Inflammatory macrophage treated with lipopolysaccharide for 1 hour (primary cell): ENCODE measurements around the gene TGM6.
A peak's percentile ranks its signal among the peaks of the same experiment; 100 is the strongest.

Experiments
- DNase-seq, 2 donors: peaks; one replicate each; pipeline ENCODE4 v3.0.0-alpha.2; 2020 to 2022

TGM6 gene

GRCh38 chr20:2459981-2460751, 79.5 kb downstream of the TGM6 start:
- DNase-seq, result no peak

GRCh38 chr20:2460752-2461424, 80.2 kb downstream of the TGM6 start:
- DNase-seq, result no peak

DNA sequence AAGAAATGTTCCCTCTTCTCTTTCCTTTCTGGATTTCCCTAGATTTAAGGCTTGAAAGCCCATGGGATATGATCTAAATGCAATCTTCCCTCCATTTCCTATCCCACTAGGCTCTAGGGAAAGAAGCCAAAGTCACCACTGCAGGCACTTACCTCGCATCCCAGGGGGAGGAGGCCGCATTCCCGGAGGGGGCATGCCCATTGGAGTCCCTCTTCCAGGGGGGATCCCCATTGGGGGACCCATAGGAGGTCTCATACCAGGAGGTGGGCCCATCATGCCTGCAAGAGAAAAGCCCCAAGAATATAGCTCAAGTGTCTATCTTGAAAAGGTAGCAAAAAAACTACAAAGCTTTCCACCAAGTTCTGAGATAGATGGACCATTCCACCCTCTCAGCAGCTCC, 81.8 kb downstream of the TGM6 start:
- no peak for DNase-seq

DNA sequence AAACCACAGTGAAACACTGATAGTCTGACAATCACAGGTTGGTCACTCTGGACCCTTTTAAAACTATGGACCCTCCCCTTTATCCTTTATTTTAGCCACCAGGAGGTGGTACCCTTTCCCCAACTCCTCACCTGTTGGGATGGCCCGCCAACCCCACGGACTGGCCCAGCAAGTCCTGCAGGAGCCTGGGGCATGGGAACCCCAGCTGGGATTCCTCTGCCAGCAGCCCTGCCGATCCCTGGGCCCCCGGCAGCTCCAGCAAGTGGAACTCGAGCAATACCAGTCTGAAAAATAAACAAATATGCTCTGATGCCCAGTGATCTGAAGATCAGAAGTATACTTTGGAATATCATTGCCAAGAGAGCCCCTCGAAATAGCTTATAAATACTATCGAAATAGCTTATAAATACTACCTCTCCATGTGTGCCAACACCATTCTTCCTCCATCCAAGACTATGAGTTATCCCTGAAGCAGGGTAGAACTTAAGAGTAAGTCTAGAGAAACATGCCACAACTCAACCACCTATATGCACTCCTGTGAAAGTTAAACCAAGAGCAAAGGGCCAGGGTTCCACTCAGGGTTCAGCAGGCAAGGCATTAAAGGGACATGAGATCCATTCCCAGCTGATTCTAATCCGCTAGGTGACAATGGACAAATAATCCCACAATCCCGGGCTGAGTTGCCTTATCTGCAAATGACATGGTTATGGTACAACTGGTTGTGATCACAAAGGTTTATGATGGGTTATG, 83.1 kb downstream of the TGM6 start:
- no peak for DNase-seq

DNA sequence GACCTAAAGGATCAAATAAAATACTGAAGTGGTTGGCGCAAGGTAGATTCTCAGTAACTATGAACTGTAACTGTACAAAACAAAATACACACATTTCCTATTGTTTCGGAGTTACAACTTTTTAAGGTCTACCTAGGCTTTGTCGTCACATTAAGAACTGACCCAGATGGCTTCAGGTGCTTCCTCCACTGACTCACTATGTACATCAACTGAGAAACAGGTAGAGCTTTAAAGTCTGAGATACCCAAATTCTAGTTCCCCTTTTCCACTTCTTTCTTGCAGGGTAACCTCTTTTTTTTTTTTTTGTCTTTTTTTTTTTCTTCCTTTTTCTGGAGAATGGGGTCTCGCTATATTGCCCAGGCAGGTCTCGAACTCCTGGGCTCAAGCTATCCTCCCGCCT, 84.4 kb downstream of the TGM6 start:
- DNase-seq, result no peak

- DNase-seq, result no peak
These were observed 86.7 kb downstream of the TGM6 start for GRCh38 chr20:2467412-2467811.

DNA sequence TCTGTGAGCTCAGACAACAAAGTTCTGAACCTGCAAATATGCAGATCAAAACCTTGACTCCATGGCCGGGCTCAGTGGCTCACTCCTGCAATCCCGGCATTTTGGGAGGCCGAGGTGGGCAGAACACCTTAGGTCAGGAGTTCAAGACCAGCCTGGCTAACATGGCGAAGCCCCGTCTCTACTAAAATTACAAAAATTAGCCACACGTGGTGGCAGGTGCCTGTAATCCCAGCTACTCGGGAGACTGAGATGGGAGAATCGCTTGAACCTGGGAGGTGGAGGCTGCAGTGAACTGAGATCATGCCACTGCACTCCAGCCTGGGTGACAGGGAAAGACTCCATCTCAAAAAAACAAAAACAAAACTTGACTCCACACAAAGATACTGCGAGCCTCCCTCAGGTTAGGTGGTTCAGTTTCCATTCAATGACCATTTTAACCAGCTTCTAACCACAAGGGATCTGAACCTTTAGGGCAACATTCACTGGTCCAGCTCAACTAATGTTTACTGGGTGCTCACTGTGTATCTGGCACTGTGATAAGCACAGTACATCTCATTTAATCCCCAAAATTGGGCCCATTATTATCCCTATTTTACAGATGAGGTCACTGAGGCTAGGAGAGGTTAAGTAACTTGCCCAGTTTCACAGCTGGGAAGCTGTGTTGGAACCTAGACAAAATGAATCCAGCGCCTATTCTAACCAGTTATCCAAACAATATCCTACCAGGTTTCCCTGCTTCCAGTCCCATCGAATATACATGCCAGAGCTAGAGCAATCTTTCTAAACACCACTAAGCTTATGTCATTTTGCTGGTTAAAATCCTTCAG, 88.1 kb downstream of the TGM6 start:
- no peak for DNase-seq

DNA sequence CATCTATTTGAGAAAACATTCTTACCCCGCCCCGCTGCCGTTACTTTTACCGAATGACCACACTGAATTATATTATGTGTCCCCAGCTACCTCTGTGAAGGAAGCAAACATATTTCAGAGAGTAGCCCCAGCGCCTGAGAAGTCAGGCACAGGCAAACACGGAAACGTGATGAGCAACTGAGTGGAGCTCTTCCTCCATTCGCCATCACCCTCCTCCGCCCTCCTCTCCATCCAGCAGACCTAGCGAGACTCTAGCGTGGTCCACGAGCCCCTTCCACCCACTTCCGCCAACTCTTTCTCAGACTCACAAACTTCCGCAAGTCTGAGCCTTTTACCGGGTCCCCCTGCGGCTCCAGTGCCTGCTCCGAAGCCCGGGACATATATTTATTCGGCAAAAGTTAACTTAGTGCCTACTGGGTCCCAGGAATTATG, 89.3 kb downstream of the TGM6 start:
- DNase-seq, result peak; percentile 41 to 52

DNA sequence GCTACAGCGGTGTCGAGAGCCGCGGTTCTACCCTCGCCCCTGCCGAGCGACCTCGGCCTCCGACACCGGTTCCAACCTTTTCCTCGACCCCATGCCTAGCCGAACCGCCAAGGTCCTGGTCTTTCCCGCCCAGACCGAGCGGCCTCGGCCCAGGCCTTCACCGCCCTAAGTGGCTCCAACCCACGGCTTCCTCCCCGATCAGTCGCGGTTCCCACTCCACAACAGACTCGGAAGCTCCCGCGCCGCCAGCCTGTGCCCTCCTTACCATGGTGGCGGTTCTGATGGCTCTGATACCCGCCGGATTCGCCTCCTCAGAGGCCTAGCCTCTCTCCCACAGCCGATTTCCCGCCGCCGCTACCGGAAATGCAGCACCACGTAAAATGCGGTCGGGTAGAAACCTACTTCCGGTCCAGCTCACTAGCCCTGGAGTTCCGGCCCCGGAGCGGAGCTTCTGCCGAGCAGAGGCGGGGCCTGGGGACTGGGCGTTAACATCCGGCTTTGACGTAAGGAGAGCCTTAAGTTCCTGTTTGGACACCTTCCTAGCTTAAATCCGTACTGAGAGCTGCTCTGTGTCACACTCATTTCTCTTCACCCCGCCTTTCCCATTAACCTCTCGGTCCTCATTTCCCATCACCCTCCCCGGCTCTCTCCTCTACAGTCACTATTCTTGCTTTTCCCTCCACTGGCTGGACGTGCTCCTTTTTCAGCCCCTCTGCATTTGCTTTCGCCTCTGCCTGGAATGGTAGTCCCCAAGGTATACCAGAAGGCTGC, 89.9 kb downstream of the TGM6 start, which contains the start of gene SNRPB:
SNRPB (minus strand) TSS at position 367 of the 771 bp plus-strand sequence; CDS start at position 268, 99 bp downstream.
- DNase-seq, result peak; percentile 98

- DNase-seq, result no peak
These were observed 92.8 kb downstream of the TGM6 start for GRCh38 chr20:2473516-2473915.

DNA sequence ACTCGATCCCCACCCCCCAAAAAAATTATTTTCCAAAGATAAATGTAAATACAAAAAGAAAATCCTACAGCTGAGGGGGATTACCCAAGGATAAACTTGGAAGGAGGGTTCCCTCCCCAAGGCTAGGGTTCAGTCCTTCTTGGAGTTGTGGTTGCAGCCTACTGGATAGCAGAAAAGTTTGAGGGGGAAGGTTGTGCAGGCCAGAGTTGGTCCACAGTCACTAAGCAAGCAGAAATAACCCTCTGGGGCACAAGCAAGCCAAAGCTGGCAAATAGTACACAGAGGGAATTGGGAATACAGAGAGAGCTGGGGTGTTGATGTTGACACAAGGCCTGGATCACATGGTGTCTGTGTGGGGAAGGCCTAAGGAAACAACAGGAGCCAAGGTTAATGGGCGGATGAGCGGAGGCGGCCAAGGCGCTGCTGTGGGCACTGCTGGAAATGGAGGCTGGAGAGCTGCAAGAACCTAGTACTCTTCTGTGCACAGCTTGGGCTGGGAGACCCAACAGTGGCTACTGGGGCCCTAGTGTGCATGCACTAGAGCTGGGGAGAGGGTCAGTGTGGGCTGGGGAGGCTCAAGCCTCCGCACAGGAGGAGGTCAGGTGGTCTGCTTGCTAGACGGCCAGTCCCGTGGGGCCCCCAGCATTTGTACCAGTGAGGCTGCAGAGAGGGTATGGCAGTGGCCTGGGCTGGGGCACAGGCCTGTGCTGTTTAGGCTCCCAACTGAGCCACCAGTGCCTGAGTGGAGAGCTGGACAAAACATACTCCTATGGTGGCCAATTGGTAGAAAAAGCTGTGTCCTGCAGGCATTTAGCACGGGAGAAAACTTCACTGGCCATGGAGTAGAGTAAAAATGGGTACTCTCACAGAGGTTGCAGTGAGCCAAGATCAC, 95.4 kb downstream of the TGM6 start:
- no peak for DNase-seq

DNA sequence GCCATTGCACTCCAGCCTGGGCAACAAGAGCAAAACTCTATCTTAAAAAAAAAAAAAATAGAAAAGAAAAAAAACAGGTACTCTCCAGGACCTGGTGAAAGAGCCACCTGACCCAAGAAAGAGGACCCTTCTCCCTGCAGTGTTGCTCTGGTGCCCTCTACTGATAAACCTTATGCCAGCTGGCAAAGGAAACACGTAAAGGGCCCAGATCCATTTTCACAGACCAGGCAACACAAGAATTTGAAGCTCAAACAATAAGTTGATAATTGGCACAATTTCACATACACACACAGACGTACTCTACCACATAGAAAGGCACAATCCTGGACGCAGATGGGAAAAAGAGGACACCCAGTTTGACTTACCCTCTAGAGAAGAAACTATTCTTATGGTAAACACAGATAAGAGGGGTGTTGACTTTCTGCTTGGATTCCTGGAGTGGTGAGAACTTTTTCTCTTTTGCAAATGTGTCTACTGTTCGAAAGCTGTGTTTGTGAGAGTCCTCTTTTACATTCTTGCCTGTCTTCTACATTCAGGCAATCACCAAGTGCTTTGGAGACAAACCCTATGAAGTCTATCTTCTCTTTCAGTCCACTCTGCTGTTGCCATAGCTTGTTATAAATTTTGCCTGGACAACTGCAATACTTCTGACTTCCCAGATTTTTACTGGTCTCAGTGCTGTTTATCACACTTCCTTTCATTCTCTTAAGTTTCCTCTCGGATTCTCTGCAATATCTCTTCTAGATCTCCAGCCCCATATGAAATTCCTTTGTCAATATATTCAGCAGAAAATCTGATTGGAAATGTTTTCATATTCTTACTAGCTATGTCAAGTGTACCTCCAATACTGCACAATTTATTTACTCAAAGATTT, 96.3 kb downstream of the TGM6 start:
- no peak for DNase-seq

DNA sequence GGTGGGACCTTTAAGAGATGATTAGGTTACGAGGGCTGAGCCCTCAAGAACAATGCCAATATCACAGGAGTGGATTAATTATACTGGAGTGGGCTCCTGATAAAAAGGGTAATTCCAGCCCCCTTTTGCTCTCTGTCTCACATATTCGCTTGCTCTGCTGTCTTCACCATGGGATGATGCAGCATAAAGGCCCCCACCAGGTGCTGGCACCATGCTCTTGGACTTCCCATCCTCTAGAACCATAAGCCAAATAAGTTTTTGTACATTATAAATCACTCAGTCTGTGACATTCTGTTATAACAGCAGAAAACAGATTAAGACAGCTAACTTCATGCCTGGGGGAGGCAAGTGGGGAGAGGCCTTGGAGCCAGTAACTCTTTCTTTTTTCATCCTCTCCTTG, 99.7 kb downstream of the TGM6 start:
- no peak for DNase-seq
